ENCODE measurements around the gene NBEAL2.

NBEAL2 gene

DNA sequence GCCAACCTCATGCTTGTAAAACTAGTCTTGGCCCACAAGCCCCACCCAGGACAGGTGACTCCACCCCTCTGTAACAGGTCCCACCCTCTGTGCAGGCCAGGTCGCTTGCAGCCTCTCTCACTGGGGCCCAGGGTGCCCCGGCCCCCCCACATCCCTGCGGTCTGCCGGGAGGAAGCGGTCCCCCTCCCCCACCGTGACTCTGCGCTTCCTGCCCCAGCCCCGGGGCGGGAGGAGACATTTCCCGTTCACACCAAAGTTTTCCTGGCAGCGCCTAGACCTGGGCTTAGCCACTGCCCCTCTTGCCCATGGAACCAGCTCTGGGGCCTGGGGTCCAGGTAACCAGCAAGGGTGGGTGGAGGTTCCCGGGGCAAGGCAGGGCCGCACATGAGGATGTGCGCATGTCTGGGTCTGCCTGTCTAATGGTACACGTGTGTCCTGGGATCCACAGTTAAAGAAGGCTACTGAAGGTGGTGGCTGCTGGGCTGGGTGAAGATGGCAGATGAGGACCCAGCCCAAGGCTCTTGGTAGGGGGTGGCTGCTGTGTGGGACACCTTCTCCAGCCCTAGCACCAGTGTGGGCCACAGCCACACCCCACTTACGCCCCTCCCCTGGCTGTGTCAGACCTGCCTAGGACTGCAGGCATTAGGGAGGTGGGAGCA, 8.4 kb downstream of the NBEAL2 start:
- DNase-seq (ENCODE audit: low read depth): no peak

DNA sequence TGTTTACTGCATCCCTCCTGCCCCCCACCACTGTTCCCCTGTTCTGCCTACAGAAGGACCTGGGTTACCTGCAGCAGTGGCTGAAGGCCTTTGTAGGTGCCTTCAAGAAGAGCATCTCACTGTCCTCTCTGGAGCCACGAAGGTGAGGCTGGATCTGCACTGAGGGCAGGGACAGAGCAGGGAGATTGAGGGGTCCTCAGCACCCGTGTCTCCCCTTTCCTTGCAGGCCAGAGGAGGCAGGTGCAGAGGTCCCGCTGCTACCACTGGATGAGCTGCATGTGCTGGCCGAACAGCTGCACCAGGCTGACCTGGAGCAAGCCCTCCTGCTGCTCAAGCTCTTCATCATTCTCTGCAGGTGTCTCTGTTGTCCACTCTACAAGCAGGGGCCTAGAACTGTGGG, 9.2 kb downstream of the NBEAL2 start:
- DNase-seq (ENCODE audit: low read depth): no peak

DNA sequence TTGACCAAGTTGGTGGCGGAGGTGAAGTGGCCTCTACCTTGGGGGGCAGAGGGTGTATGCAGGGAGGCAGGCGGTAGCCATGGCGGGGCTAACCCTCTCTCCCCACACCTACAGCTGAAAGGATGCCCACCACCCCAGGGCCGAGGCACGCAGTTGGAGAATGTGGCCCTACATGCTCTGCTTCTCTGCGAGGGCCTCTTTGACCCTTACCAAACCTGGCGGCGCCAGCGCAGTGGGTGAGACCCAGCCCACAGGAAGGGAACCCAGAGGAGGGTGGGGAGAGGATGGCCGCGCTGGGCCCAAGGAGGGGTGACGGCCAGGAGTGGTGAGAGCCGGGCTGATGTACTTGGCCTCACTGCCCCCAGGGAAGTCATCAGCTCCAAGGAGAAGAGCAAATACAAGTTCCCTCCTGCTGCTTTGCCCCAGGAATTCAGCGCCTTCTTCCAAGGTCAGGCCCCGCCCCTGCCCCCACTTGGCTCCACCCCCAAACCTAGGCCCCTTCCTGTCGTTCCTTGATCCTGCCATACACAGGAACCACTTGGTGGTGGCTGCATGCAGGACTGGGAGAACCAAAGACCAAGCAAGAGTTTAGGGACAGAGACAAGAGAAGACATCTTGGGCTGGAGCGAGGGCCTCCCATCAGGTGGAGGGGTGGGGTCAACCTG, 9.8 kb downstream of the NBEAL2 start:
- no peak for DNase-seq (ENCODE audit: low read depth)

DNA sequence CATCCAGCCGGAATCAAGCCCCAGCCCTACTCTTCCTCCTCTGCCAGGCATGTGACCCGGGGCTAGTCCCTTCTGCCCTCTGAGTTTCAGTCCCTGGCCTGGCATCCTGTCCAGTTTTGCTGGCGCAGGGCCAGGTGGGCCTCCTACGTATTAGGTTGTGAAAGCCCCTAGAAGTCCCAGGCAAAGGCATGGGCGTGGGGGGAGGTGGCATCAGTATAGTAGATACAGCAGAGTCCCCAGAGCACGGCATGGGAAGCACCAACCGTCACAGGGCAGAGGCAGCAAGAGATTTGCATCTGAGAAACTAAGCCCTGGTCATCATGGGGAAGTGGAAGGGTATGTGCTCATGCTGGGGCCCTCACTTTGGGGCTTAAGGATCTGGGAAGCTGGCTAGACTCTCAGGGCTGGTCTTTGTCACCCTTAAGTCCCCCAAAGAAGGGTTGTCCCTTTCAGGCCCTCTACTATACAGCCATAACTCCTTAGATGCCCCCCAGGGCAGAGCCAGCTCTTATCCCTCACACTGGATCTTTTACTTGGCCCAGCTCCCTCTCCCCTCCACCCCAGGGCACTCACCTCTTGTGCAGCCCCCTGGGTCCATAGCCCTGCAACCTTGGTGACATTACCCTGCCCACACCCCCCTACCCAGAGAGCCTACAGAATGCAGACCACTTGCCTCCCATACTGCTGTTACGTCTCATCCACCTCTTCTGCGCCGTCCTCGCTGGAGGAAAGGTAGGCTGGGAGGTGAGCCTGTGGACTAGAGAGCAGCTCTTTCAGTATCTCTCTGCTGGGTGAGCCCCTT, 11.3 kb downstream of the NBEAL2 start:
- no peak for DNase-seq (ENCODE audit: low read depth)

DNA sequence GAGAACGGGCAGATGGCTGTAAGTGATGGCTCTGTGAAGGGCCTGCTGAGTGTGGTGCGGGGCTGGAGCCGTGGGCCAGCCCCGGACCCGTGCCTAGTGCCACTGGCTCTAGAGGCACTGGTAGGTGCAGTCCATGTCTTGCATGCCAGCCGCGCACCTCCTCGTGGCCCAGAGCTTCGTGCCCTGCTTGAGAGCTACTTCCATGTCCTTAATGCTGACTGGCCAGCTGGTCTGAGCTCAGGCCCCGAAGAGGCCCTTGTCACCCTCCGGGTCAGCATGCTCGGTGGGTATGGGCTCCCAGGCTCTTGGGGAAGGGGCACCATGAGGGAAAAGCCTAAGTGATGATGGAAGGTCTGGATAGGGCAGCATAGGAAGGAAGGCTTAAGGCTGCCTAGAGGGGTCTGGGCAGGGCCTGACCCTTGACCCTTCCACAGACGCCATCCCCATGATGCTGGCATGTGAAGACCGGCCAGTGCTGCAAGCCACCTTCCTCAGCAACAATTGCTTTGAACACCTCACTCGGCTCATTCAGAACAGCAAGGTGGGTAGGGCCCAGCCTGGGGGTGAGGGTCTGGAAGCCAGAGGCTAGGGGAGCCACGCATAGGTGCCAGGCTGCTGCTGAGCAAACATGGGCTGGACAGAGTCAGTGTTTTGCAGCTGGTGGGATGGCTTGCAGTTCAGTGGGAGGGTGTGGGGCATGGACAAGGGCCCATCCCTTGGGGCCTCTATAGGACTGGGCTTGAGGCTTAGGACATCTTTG, 12.1 kb downstream of the NBEAL2 start:
- DNase-seq (ENCODE audit: low read depth): no peak

DNA sequence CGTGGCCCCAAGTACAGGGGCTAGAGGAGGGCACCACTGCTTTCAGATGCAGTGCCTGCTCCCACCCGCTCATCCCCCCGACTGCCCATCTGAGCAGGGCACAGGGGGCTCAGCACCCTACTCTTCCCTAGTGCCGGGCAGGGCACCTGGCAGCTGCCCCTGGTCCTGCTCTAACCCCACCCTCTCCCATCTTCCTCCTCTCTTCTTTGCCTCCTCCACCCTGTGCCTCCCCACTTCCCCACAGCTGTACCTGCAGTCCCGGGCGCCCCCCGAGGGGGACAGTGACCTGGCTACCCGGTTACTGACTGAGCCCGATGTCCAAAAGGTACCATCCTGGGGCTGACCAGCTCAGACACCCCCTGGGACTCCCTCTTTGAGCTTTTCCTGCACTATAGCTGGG, 12.8 kb downstream of the NBEAL2 start:
- DNase-seq (ENCODE audit: low read depth): no peak

DNA sequence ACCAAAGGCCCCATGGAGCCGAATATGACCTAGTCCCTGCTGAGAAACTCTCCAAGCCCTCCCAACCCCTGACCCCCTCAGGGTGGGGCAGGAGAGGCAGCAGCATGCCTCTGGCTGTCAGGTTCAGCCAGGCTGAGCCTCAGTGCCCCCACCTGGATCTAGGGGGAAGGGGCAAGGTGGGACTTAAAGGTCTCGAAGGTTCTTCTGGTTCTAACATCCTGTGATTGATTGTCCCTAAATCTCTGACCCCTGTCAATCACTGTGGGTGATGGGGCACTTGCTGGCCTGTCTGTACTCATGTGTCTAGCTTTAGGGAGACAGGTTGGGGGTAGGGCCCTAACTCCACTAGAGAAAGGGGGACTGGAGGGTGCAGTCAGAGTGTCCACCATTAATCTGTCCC, 13.8 kb downstream of the NBEAL2 start:
- DNase-seq (ENCODE audit: low read depth): no peak

DNA sequence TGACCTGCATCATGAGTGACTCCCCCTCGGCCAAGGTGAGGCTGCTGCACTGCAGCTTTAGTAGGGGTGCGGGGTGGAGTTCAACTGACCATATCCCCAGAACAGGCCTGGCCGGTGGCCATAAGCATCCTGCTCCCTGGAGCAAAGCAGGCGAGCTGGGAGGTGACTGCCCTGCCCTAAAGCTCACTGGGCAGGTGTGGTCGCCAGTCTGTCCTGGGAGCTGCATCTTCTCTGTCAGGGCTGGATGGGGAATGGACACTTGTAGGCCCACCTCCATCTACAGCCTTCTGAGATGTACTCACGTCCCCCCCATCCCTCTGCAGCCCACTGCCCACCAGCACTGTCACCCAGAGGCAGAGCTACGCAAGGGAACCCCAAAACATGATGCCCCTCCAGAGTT, 14.5 kb downstream of the NBEAL2 start:
- no peak for DNase-seq (ENCODE audit: low read depth)

DNA sequence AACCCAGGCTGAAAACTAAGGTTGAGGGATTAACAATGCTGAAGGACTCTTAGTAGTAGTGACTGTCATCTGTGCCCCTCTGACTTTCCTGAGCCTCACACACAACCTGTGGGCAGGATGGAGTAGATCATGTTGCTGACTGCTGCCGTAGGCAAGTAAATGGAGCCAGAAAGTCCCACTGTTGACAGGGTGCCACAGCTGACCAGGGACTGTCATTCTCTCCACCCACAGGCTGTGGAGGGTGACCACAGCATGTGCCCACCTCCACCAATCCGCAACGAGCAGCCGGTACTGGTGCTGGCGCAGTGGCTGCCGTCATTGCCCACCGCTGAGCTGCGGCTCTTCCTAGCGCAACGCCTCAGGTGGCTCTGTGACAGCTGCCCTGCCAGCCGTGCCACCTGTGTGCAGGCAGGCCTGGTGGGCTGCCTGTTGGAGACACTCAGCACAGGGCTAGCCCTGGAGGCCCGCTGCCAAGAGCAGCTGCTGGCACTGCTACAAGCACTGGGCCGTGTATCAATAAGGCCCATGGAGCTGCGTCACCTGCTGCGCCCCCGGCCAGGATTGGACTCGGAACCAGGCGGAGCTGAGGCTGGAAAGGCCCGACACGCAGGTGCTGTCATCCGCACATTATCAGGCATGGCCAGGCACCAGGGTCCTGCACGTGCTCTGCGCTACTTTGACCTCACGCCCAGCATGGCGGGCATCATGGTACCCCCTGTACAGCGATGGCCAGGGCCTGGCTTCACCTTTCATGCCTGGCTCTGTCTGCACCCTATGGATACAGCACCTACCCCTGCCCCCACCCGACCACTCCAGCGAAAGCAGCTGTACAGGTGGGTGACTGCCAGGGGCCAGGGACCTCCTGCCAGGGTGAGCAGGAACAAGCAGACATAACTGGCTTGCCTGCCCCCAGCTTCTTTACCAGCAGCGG, 15.6 kb downstream of the NBEAL2 start:
- no peak for DNase-seq (ENCODE audit: low read depth)

DNA sequence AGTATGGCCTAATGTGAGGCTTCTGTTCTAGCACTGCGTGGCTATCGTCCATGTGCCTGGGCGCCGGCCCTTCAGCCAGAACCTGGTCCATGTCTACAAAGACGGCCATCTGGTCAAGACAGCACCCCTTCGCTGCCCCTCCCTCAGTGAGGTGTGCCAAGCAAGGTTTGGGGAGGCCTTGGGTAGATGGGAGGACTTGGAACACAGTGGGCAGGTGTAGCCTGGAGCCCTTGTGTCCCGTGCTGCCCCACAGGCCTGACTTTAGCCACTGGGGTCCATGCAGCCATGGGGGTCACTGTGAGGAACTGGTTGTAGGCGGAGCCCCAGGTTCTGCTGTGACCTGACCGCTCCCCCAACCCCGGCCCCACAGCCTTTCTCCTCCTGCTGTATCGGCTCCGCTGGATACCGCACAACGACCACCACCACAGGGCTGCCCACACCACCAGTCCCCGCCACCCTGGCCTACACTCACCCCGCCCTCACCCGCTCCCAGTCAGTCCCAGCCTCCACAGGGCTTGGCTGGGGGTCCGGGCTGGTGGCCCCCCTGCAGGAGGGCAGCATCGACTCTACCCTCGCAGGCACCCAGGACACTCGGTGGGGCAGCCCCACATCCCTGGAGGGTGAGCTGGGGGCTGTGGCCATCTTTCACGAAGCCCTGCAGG, 16.6 kb downstream of the NBEAL2 start:
- no peak for DNase-seq (ENCODE audit: low read depth)

DNA sequence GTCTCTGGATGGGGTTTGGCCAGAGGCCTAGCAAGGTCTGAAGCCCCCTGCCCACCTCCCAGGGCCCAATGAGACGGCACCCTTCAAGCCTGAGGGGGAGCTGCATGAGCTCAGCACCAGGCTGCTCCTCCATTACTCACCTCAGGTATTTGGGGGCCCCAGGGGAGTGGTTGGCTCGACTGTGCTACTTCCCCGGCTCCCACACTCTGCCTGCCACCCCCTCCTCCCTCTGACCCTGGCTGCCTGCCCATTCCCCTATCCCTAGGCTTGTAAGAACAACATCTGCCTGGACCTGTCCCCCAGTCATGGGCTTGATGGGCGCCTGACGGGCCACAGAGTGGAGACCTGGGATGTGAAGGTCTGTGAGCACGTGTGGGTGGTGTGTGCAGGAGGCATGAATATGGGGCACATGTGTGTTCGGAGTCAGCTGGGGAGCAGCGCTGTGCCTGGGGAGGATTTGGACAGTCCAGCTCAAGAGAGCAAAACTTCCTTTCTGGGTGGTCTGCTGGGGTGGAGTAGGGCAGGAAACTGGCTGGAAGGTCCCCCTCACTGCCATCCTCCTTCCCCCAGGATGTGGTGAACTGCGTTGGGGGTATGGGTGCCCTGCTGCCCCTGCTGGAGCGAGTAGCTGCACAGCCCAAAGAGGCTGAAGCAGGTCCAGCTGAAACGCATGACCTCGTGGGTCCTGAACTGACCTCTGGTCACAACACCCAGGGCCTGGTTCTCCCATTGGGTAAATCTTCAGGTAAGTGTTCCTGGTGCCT, 17.4 kb downstream of the NBEAL2 start:
- DNase-seq (ENCODE audit: low read depth): no peak

DNA sequence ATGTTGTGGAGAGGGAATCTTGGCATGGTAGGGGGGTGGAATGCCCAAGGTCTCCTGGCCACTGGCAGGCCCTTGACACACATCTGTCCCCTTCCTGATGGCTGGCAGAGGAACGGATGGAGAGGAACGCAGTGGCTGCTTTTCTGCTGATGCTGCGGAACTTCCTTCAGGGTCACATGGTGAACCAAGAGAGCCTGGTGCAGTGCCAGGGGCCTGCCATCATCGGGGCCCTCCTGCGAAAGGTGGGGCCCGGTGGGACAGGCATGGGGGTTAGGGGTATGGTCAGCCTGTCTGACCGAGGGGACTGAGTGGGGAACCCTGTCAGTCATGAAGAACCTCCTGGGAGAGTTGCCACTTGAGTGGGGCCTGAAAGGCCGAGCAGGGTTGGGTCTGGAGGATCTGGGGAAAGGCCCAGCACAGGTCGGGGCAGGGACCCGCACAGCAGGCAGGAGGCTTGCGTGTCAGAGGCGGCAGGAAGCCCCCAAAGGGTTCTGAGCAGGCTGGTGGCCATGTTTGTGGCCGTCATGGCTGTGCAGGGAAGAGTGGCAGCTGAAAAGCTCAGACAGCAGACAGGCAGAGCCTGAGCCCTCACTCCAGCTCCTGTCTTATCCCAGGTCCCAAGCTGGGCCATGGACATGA, 18.1 kb downstream of the NBEAL2 start:
- no peak for DNase-seq (ENCODE audit: low read depth)

DNA sequence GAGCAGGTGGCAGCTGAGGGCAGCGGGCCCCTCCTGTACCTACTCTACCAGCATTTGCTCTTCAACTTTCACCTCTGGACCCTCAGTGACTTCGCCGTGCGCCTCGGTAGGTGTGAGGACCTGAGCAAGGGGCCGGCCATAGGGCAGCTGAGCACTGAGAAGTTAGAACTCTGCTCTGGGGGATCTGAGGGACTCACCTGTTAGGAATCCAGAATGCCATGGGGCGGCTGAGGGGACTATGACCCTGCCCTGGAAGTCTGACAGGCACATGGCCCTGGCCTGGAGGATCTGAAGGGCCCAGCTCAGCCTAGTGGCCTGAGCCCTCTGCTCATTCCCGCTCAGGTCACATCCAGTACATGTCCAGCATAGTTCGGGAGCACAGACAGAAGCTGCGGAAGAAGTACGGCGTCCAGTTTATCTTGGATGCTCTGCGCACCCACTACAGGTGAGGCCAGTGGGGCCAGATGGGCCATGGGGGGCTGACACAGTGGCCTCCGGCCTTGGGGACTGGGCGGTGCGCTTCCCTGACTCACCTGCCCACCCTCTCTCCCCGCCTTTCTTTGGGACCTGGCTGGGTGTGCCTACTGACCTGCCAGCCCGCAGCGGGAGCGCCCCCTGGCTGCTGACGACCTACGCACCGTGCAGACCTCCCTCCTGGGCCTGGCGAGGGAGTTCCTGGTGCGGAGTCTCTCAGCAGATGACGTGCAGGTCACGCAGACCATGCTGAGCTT, 18.8 kb downstream of the NBEAL2 start:
- no peak for DNase-seq (ENCODE audit: low read depth)

DNA sequence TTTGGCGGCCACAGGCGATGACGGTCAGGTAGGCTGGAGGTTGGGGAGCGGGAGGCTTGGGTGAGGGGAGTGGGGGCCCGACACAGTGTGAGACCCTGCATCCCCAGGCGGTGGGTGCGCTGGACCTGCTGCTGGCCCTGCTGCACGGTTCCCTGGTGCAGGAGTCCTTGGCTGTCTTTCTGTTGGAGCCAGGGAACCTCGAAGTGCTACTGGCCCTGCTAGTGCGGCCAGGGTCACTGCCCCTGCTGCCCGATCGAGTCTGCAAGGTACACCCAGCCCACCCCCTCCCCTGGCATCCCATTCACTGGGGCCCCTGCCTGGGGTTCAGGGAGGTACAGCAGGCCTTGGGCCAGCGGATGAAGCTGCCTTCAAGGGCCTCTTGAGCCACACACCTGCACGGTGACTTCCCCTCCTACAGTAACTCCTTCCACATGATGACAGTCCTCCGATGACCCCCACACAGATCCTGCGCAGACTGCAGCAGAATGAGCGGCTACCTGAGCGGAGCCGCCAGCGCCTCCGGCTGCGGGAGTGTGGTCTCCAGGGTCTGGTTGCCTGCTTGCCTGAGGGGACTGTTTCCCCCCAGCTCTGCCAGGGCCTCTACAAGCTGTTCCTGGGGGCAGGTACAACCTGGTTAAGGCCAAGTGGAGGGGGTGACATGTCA, 19.5 kb downstream of the NBEAL2 start:
- DNase-seq (ENCODE audit: low read depth): no peak

DNA sequence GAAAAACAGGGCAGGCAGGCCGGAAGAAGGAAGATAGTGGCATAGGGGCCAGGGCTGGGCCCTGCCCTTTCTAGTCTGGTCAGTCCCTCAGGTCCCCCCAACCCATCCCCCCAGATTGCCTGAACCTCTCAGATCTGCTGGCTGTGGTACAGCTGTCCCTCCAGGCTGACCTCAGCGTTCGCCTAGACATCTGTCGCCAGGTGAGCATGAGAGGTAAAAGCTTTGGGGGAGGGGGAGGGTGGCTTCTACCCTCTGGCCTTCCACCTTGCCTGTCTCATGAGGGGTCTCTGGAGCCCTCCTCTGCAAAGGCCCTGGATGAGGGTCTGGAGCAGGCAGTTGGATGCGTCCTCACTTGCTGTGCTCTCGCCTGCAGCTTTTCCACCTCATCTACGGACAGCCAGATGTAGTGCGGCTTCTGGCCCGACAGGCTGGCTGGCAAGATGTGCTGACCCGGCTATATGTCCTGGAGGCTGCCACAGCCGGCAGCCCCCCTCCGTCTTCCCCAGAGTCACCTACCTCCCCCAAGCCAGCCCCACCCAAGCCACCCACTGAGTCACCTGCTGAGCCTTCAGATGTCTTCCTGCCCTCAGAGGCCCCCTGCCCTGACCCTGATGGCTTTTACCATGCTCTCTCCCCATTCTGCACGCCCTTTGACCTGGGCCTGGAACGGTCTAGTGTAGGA, 20.2 kb downstream of the NBEAL2 start:
- no peak for DNase-seq (ENCODE audit: low read depth)

DNA sequence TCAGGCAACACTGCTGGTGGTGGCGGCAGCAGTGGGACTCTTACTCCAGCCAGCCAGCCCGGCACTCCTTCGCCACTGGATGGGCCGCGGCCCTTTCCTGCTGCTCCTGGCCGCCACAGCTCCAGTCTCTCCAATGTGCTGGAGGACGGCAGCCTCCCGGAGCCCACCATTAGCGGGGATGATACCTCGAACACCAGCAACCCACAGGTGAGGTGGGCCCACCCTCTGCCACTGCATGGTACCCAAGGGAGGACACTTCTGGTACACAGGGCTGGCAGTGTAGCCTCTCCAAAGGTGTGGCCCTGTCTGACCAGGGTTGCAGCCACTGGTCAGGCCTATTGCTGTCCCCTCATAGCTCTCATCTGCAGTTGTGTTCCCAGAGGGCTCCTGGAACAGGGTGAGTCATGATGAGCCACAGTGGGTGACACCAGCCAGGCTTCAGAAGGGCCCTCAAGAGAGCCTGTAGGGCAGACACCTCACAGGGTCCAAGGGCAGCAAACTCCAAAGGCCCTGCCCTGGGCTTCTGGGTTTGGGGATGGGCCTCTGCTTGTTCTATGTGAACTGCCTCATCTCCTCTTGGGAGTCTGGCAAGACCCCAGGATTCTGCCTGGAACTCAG, 20.8 kb downstream of the NBEAL2 start:
- no peak for DNase-seq (ENCODE audit: low read depth)

Data from fibroblast of the conjunctiva (primary cell).